ENCODE results near the gene LAS1L.
"Not testable (repeated sequence)": the region's sequence is repeated elsewhere in the genome, so short reads cannot be mapped to it uniquely, and the experiment has no call there.

The LAS1L gene

DNA sequence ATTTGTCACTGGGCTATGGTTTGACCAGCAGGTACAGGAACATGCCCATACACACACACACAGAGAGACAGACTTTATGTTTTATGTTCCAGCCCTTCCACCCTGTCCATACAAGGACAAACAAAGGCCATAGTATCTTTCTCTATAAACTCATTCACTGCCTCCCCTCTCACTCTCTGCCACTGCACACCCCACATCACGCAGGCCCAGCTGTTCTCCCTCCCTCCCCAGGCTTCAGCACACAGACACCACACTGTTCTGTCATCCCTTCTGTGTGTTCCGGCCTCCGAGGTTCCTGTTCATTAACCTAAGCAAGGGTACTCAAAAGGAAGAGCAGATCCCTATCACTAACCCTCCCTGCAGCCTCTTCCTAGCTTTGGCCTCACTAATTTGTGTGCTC, 17.8 kb downstream of the LAS1L start:
- no peak for DNase-seq

DNA sequence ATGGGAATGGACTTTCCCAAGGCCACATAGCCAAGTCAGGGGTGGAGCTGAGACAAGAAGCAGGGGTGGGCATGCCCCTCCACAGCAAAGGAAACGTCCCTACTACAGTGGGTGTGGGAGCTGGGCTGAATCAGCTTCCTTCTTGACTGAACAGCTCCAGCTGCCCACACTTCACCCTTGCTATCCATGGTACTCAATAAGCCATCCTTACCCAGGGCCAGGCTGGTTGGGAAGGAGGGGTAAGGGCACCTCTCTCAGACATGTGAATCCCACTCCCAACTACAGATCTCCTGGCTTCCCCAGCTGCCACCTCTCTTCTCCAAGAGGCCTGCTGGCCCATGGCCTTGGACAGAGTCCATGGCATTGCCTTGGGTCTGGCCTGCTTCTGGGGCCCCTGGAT, 21.0 kb downstream of the LAS1L start:
- no peak for DNase-seq

DNA sequence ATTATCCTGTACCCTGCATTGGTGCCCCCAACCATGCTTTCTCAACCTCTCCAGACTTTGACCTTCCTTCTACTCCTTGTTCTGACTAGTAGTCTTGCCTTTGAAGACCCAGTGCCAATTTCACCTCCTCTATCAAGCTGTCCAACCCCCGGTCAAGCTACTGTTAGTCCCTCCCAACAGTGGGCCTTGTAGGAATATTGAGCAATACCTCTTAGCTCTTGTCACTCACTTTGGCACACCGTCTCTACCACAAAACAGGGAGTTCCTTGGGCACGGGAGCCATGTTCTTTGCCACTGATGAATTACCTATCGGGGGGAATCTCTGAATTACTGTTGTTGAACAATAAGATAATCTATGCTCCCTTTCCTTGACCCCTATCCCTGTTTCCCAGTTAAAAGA, 25.2 kb downstream of the LAS1L start:
- DNase-seq: no peak

DNA sequence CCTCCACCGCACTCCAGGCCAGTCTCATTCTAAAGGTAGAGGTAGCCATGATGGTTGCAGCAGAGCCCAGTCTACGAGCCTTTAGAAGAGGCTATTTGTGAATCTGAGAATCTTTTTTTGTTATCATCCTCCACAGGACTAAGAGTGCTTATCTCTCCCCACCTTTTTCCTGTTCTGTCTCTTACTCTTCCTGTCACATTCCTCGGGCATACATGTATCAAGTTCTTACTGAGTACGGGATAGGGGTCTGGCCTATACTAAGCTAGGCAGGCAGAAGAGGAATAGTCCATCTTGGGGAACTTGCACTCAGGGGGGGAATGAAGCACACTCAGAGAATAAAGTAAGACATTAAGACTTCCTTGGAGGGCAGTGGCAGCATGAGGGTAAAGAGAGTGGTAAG, 25.7 kb downstream of the LAS1L start:
- DNase-seq: no peak

DNA sequence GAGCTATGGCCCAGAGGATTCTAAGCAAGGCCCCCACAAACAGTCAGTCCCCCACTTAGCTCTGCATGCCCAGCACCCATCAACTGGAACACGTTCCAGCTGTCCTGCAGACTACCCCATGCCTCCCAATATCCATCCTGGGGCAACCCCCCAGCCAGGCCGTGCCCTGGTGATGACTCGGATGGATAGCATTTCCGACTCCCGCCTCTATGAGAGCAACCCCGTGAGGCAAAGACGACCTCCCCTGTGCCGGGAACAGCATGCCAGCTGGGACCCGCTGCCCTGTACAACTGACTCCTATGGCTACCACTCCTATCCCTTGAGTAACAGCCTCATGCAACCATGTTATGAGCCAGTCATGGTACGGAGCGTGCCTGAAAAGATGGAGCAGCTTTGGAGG, 32.0 kb downstream of the LAS1L start:
- DNase-seq: no peak

DNA sequence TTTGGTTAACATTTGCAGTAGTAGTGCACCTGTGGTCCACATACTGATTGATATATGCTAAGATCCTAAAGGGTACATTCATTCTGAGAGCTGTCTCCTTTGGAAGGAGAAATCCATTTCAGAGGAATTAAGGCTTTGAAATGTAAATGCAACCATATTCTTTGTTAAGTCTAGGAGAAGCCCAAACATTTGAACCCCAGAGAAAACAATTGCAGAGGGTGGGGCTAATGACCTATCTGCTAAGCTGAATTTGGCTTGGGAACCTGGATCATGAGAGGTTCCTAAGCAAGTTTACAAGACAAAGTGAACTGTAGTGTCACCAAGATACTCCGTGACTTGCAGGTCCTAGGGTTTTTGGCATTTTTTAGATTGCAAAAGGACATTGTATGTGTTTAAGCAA, 41.2 kb downstream of the LAS1L start:
- DNase-seq: no peak

DNA sequence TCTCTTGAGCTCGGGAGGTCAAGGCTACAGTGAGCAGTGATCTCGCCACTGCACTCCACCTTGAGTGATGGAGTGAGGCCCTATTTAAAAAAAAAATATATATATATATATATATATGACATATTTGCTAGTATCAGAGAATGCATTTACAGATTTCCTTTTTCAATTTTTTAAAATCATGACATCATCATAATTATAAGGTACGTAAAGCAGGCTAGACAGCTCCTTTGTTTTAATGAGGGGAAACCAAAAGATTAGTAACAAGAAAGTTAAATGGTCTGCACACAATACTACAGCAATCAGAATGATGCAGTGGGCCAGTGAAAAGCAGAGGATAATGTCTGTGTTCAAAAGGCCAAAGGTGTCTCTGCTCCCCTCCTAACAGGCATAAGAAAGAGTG, 43.0 kb downstream of the LAS1L start:
- DNase-seq: no peak

DNA sequence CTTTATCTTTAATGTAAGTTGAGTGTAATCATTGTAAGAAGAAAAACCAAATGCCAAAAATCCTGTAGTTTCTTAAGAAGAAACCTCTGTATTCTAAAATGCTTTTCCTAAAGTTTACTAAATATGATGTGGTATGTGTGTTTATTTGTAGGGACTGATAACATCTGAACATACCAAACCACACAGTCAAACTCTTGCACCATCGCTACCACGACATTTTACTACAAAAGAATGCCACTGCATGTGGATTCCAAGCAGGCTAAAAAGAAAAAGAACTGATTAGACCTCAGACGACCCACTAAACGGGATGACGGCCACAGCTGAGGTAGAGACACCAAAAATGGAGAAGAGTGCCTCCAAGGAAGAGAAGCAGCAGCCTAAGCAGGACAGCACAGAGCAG, 46.1 kb downstream of the LAS1L start:
- DNase-seq: no peak

DNA sequence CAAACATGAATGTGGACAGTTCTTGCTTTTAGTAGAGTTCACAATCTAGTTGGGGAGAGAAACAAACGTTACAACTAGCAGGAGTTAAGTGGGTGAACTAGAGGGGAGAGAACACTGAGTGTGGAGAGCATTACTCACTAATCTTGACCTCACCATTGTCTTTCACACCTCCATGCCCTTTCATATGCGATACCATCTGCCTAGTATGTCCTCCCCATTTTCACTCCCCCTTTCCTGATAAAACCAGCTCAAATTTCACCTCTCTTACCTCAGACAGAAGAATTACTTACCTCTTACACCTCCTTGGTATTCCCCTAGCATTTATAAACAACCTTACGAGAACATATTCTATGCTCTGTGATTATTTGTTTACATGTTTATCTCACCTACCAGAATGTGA, 53.6 kb downstream of the LAS1L start:
- DNase-seq: no peak

DNA sequence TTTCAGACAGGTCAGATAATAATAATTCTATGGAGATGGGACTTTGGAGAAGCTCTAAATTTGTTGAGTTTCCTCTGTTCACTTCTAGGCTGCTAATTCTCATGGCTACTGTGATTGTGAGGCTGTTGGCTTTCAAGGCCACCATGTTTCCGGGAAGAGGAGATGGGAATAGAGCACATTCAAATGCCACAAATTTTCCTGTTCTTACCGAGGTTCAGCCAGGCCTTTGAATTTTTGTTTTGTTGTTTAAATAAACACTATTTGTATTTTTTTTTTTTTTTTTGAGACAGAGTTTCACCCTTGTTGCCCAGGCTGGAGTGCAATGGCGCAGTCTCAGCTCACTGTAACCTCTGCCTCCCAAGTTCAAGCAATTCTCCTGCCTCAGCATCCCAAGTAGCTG, 55.5 kb downstream of the LAS1L start:
- DNase-seq: not testable (repeated sequence)

DNA sequence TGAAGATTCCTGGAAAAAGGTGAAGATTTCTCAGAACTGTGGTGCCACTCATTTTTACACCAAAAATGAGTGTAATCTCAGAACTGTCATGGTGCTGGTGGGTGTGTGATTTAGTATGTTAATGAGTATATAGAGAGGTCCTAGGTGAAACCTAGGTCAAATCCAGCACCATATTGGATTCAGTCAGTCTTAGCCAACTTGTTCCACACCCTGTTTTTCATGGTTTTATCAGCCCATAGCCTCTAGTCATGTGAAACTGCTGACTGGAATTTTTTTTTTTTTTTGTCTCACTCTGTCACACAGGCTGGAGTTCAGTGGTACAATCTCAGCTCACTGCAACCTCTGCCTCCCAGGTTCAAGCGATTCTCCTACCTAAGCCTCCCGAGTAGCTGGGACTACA, 58.0 kb downstream of the LAS1L start:
- DNase-seq: no peak

DNA sequence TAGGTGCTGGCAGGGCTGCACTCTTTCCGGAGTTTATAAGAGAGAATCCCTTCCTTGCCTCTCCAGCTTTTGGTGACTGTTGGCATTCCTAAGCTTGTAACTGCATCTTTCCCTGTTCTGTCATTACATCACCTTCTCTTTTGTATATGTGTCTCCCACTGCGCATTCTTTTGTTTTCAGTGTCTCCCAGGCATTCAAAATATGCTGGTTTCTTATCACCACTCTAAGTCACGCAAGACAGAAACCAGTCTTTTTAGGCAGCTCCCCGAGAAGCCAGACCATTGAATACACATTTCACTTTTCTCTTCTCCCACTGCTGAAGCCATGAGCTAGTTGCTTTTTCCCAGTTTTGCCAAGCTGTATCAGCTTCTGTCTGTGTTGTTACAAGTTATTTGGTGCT, 71.0 kb downstream of the LAS1L start:
- DNase-seq: peak; percentile 1

Measured in fibroblast of upper back skin (primary cell).